ENCODE results near the gene KRT74. TPM values are rescaled to one million over a fixed set of nuclear protein-coding genes. Genes with fewer than 3 reads are reported as not detected.

KRT74 gene
- total RNA-seq, 1 experiment from 2014 or later = not detected

DNA sequence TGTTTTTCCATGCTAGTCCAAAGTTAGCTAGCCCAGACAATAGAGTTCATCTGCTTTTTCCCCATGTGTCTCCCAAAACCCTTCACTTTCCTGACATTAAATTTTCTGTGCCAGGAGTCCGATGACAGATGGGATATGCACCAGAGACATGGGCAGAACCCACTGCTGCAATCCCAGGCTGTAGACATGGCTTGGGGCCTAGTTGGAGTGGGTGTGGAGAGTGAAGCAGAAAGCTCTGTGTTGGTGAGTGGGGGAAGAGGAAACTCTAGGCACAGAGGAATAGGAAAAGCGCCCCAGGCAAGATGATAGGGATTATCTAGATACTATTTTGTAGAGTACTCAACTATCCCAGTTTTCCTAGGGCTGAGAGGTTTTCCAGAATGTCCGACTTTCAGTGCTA, 4.8 kb upstream of the KRT74 start:
- intact Hi-C loops (cut with micrococcal nuclease; ENCODE audit: unreplicated experiment) (no loop called here), in situ Hi-C loops (cut with HindIII; ENCODE audit: low pct_unique_long_range_greater_than_20kb, low sequenced_read_pairs) (no loop called here)
- Histone ChIP-seq H3K27me3 (ENCODE audit: control insufficient read depth, insufficient read depth, low read length) (peaks cover 6% of the 10 kb centered on the region), H3K9me3 (ENCODE audit: control insufficient read depth, insufficient read depth, low read depth, low read length) (no peaks in the 10 kb centered on the region), H3K27ac (ENCODE audit: low read length) (no peak overlapping the region), H3K36me3 (ENCODE audit: control insufficient read depth, insufficient read depth, low read length) (no peaks in the 10 kb centered on the region), H3K4me3 (ENCODE audit: low read depth in 2 of 2, low read length in 2 of 2) (no peak overlapping the region), H3K4me1 (ENCODE audit: control insufficient read depth, insufficient read depth, low read length) (no peaks in the 10 kb centered on the region)
- ChIA-PET POLR2A (interaction anchor here (0.6 kb wide), 1 partner anchor 148 kb away, joined by 5 read pairs; no protein-coding TSS in a partner anchor), CTCF (interaction anchor here (1.6 kb wide), 1 partner anchor 292 kb away, joined by 5 read pairs; no protein-coding TSS in a partner anchor)
- BruUV-seq (replicated peaks) = no TSS peak
- TF ChIP-seq, protein P1, sequence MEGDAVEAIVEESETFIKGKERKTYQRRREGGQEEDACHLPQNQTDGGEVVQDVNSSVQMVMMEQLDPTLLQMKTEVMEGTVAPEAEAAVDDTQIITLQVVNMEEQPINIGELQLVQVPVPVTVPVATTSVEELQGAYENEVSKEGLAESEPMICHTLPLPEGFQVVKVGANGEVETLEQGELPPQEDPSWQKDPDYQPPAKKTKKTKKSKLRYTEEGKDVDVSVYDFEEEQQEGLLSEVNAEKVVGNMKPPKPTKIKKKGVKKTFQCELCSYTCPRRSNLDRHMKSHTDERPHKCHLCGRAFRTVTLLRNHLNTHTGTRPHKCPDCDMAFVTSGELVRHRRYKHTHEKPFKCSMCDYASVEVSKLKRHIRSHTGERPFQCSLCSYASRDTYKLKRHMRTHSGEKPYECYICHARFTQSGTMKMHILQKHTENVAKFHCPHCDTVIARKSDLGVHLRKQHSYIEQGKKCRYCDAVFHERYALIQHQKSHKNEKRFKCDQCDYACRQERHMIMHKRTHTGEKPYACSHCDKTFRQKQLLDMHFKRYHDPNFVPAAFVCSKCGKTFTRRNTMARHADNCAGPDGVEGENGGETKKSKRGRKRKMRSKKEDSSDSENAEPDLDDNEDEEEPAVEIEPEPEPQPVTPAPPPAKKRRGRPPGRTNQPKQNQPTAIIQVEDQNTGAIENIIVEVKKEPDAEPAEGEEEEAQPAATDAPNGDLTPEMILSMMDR (IDR thresholded peaks at IDR 0.05) = no peak
- TF ChIP-seq SIN3A (IDR thresholded peaks at IDR 0.05; ENCODE audit: borderline replicate concordance, insufficient read depth, low read depth, low read length) = no peak
- TF ChIP-seq, protein P2, sequence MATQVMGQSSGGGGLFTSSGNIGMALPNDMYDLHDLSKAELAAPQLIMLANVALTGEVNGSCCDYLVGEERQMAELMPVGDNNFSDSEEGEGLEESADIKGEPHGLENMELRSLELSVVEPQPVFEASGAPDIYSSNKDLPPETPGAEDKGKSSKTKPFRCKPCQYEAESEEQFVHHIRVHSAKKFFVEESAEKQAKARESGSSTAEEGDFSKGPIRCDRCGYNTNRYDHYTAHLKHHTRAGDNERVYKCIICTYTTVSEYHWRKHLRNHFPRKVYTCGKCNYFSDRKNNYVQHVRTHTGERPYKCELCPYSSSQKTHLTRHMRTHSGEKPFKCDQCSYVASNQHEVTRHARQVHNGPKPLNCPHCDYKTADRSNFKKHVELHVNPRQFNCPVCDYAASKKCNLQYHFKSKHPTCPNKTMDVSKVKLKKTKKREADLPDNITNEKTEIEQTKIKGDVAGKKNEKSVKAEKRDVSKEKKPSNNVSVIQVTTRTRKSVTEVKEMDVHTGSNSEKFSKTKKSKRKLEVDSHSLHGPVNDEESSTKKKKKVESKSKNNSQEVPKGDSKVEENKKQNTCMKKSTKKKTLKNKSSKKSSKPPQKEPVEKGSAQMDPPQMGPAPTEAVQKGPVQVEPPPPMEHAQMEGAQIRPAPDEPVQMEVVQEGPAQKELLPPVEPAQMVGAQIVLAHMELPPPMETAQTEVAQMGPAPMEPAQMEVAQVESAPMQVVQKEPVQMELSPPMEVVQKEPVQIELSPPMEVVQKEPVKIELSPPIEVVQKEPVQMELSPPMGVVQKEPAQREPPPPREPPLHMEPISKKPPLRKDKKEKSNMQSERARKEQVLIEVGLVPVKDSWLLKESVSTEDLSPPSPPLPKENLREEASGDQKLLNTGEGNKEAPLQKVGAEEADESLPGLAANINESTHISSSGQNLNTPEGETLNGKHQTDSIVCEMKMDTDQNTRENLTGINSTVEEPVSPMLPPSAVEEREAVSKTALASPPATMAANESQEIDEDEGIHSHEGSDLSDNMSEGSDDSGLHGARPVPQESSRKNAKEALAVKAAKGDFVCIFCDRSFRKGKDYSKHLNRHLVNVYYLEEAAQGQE (IDR thresholded peaks at IDR 0.05; ENCODE audit: insufficient read depth in 1 of 2, low read depth in 2 of 2, low read length in 1 of 2) = no peak
- no peak for TF ChIP-seq POLR2AphosphoS5 (IDR thresholded peaks at IDR 0.05; ENCODE audit: low read depth, low read length)
- TF ChIP-seq TCF7L2 (IDR thresholded peaks at IDR 0.05; ENCODE audit: low read depth, low read length) = no peak
- no peak for ATAC-seq
- DNase-seq (ENCODE audit: low read depth, low spot score) = no peak

- H3K9me3 ChIP-seq (ENCODE audit: control insufficient read depth, insufficient read depth, low read depth, low read length) = no peaks in the 10 kb centered on the region
- H3K4me1 ChIP-seq (ENCODE audit: control insufficient read depth, insufficient read depth, low read length) = no peaks in the 10 kb centered on the region
- ChIA-PET POLR2A (interaction anchor here (0.6 kb wide), 1 partner anchor 204 kb away, joined by 3 read pairs; no protein-coding TSS in a partner anchor), CTCF (interaction anchor here (1.6 kb wide), 1 partner anchor 293 kb away, joined by 5 read pairs; no protein-coding TSS in a partner anchor)
- no peak overlapping the region for H3K4me3 ChIP-seq (ENCODE audit: low read depth in 2 of 2, low read length in 2 of 2)
- intact Hi-C loops (cut with micrococcal nuclease; ENCODE audit: unreplicated experiment) (no loop called here), in situ Hi-C loops (cut with HindIII; ENCODE audit: low pct_unique_long_range_greater_than_20kb, low sequenced_read_pairs) (no loop called here)
- no peaks in the 10 kb centered on the region for H3K36me3 ChIP-seq (ENCODE audit: control insufficient read depth, insufficient read depth, low read length)
- BruUV-seq (replicated peaks) = no TSS peak
- DNase-seq (ENCODE audit: low read depth, low spot score) = no peak
- H3K27ac ChIP-seq (ENCODE audit: low read length) = no peak overlapping the region
- peaks cover 4% of the 10 kb centered on the region; the same call in 1 of the 2 replicates for H3K27me3 ChIP-seq (ENCODE audit: control insufficient read depth, insufficient read depth, low read length)
- TF ChIP-seq, protein P2 (IDR thresholded peaks at IDR 0.05; ENCODE audit: insufficient read depth in 1 of 2, low read depth in 2 of 2, low read length in 1 of 2) = no peak
- no peak for TF ChIP-seq SIN3A (IDR thresholded peaks at IDR 0.05; ENCODE audit: borderline replicate concordance, insufficient read depth, low read depth, low read length)
- TF ChIP-seq, protein P1 (IDR thresholded peaks at IDR 0.05) = no peak
- TF ChIP-seq TCF7L2 (IDR thresholded peaks at IDR 0.05; ENCODE audit: low read depth, low read length) = no peak
- TF ChIP-seq POLR2AphosphoS5 (IDR thresholded peaks at IDR 0.05; ENCODE audit: low read depth, low read length) = no peak
- ATAC-seq = no peak
These were observed 3.7 kb upstream of the KRT74 start for GRCh38 chr12:52577316-52577715.
